IMR-90 (cell line): ENCODE results near the gene KCTD3. TPM values are rescaled to one million over a fixed set of nuclear protein-coding genes. Genes with fewer than 3 reads are reported as not detected.
A peak's percentile ranks its signal among the peaks of the same experiment; 100 is the strongest.

ENCODE experiments used
- ATAC-seq: fragments of 200-7000 bp; cut with Tn5 transposase; 2 replicates; pipeline ENCODE4 v1.9.1; 2020; ENCODE audit warnings: low read depth, mild to moderate bottlenecking, moderate library complexity
- BruUV-seq: library from RNA; stranded (reverse); fragments of 400-500 nt; replicated peaks from 2 replicates; lab custom pipeline; 2021; lab: Mats Ljungman, UMichigan
- CTCF ChIA-PET: fragments of 300-600 bp; formaldehyde crosslinking; extraction: SDS; loops from one replicate; lab custom pipeline; 2021; ENCODE audit warnings: antibody characterized with exemption; lab: Yijun Ruan, JAX
- POLR2A ChIA-PET: fragments of 300-600 bp; sonication (Branson Sonifier 250); formaldehyde crosslinking; loops from one replicate; lab custom pipeline; 2022; ENCODE audit warnings: antibody characterized with exemption; ENCODE audit not compliant: unreplicated experiment; lab: Charles Lee
- DNase-seq: peaks from one replicate; pipeline ENCODE4 v3.0.0; 2013
- H2AFZ ChIP-seq: replicated peaks from 2 replicates; pipeline ENCODE3; 2013; ENCODE audit warnings: low read length, mild to moderate bottlenecking; ENCODE audit not compliant: poor library complexity
- H2AK5ac ChIP-seq: 2 replicates; pipeline ENCODE4 v1.6.1; 2013; ENCODE audit warnings: low read depth, low read length, inconsistent platforms
- H2AK9ac ChIP-seq: replicated peaks from 2 replicates; pipeline ENCODE3; 2013; ENCODE audit warnings: mild to moderate bottlenecking, low read depth, low read length, moderate library complexity; ENCODE audit not compliant: poor library complexity
- H2BK120ac ChIP-seq: 2 replicates; pipeline ENCODE4 v1.6.1; 2013; ENCODE audit warnings: low read depth, low read length, inconsistent platforms
- H2BK15ac ChIP-seq: 3 replicates; pipeline ENCODE4 v1.6.1; 2013; ENCODE audit warnings: low read depth, low read length, inconsistent platforms
- H2BK20ac ChIP-seq: 2 replicates; pipeline ENCODE4 v1.6.1; 2013; ENCODE audit warnings: low read depth, mild to moderate bottlenecking, inconsistent platforms, low read length, moderate library complexity
- H2BK5ac ChIP-seq: 2 replicates; pipeline ENCODE4 v1.6.1; 2013; ENCODE audit warnings: mild to moderate bottlenecking, low read depth, low read length, inconsistent platforms; ENCODE audit not compliant: poor library complexity, severe bottlenecking
- H3K14ac ChIP-seq: replicated peaks from 2 replicates; pipeline ENCODE4 v1.6.1; 2013; ENCODE audit warnings: low read depth, low read length, inconsistent platforms
- H3K18ac ChIP-seq: 2 replicates; pipeline ENCODE4 v1.6.1; 2013; ENCODE audit warnings: low read depth, low read length, control low read depth
- H3K23ac ChIP-seq: 2 replicates; pipeline ENCODE4 v1.6.1; 2013; ENCODE audit warnings: low read depth, low read length, inconsistent platforms
- H3K27ac ChIP-seq: 2 replicates; pipeline ENCODE4 v1.5.1; 2013; ENCODE audit warnings: mild to moderate bottlenecking, control low read depth, low read length; ENCODE audit not compliant: insufficient read depth
- H3K27me3 ChIP-seq: 2 replicates; pipeline ENCODE4 v1.6.1; 2013; ENCODE audit warnings: low read length; ENCODE audit not compliant: control insufficient read depth, insufficient read depth
- H3K36me3 ChIP-seq: 2 replicates; pipeline ENCODE4 v1.6.1; 2013; ENCODE audit warnings: low read length, mixed read lengths; ENCODE audit not compliant: control insufficient read depth, insufficient read depth
- H3K4ac ChIP-seq: 2 replicates; pipeline ENCODE4 v1.6.1; 2013; ENCODE audit warnings: low read depth, low read length, inconsistent platforms
- H3K4me1 ChIP-seq: 2 replicates; pipeline ENCODE4 v1.6.1; 2013; ENCODE audit warnings: low read length, mixed read lengths; ENCODE audit not compliant: control insufficient read depth, insufficient read depth
- H3K4me2 ChIP-seq: 2 replicates; pipeline ENCODE4 v1.6.1; 2013; ENCODE audit warnings: low read depth, mild to moderate bottlenecking, control low read depth, low read length, moderate library complexity
- H3K4me3 ChIP-seq: 2 replicates; pipeline ENCODE4 v1.5.1; 2013; ENCODE audit warnings: low read depth, mild to moderate bottlenecking, control low read depth, low read length, moderate library complexity; ENCODE audit not compliant: insufficient read depth
- H3K56ac ChIP-seq: 2 replicates; pipeline ENCODE4 v1.6.1; 2013; ENCODE audit warnings: low read length, inconsistent platforms; ENCODE audit not compliant: insufficient read depth; ENCODE audit errors: extremely low read depth
- H3K79me1 ChIP-seq, 2 experiments: 2 replicates each; pipeline ENCODE4 v1.6.1; 2013; ENCODE audit warnings: low read length in 2 of 2, inconsistent platforms in 1 of 2, low read depth in 1 of 2
- H3K9ac ChIP-seq: 2 replicates; pipeline ENCODE4 v1.6.1; 2013; ENCODE audit warnings: low read depth, low read length, control low read depth
- H3K9me1 ChIP-seq: 2 replicates; pipeline ENCODE4 v1.6.1; 2013; ENCODE audit warnings: low read length, inconsistent platforms; ENCODE audit not compliant: insufficient read depth
- H3K9me3 ChIP-seq: 2 replicates; pipeline ENCODE4 v1.6.1; 2013; ENCODE audit warnings: low read length; ENCODE audit not compliant: control insufficient read depth, insufficient read depth
- H4K20me1 ChIP-seq: 2 replicates; pipeline ENCODE4 v1.6.1; 2013; ENCODE audit warnings: low read length, inconsistent platforms; ENCODE audit not compliant: insufficient read depth
- H4K5ac ChIP-seq: 2 replicates; pipeline ENCODE4 v1.6.1; 2013; ENCODE audit warnings: mild to moderate bottlenecking, low read depth, low read length, control low read depth
- H4K8ac ChIP-seq, 2 experiments: 2 replicates each; pipeline ENCODE4 v1.6.1; 2013; ENCODE audit warnings: low read depth in 2 of 2, low read length in 2 of 2, control low read depth in 1 of 2, inconsistent platforms in 1 of 2
- H4K91ac ChIP-seq: 2 replicates; pipeline ENCODE4 v1.6.1; 2013; ENCODE audit warnings: low read depth, low read length, inconsistent platforms; ENCODE audit not compliant: insufficient read depth
- BHLHE40 ChIP-seq: fragments of 150-350 bp; IDR thresholded peaks from 2 replicates; pipeline ENCODE4 v1.6.1; 2016; ENCODE audit warnings: mild to moderate bottlenecking, low read depth, low read length
- CEBPB ChIP-seq: IDR thresholded peaks from 2 replicates; pipeline ENCODE4 v1.6.1; 2012; ENCODE audit warnings: low read depth, low read length, improper control_type of control experiment
- CHD1 ChIP-seq: IDR thresholded peaks from 2 replicates; pipeline ENCODE4 v1.6.1; 2012; ENCODE audit warnings: low read depth, low read length, improper control_type of control experiment
- CTCF ChIP-seq: conservative IDR thresholded peaks from 2 replicates; pipeline ENCODE4 v1.5.1; 2012; ENCODE audit warnings: mild to moderate bottlenecking, low read depth, low read length, improper control_type of control experiment
- ELK1 ChIP-seq: fragments of 150-350 bp; IDR thresholded peaks from 2 replicates; pipeline ENCODE4 v1.6.1; 2016; ENCODE audit warnings: low read depth, mild to moderate bottlenecking, low read length, moderate library complexity, borderline replicate concordance
- FOS ChIP-seq: fragments of 150-350 bp; IDR thresholded peaks from 2 replicates; pipeline ENCODE4 v1.6.1; 2016; ENCODE audit warnings: low read depth, low read length
- MAFK ChIP-seq: IDR thresholded peaks from 2 replicates; pipeline ENCODE4 v1.6.1; 2012; ENCODE audit warnings: low read depth, low read length, improper control_type of control experiment
- MAZ ChIP-seq: IDR thresholded peaks from 2 replicates; pipeline ENCODE4 v1.6.1; 2012; ENCODE audit warnings: low read depth, mild to moderate bottlenecking, low read length, improper control_type of control experiment, moderate library complexity, borderline replicate concordance
- MXI1 ChIP-seq: IDR thresholded peaks from 2 replicates; pipeline ENCODE4 v1.6.1; 2012; ENCODE audit warnings: low read depth, mild to moderate bottlenecking, low read length, moderate library complexity, borderline replicate concordance
- NFE2L2 ChIP-seq: fragments of 150-350 bp; IDR thresholded peaks from 2 replicates; pipeline ENCODE4 v1.6.1; 2016; ENCODE audit warnings: low read depth, mild to moderate bottlenecking, low read length
- POLR2A ChIP-seq: IDR thresholded peaks from 2 replicates; pipeline ENCODE4 v1.6.1; 2012; ENCODE audit warnings: mild to moderate bottlenecking, low read depth, low read length
- RAD21 ChIP-seq: IDR thresholded peaks from 2 replicates; pipeline ENCODE4 v1.6.1; 2012; ENCODE audit warnings: low read length, improper control_type of control experiment
- RCOR1 ChIP-seq: IDR thresholded peaks from 2 replicates; pipeline ENCODE4 v1.6.1; 2012; ENCODE audit warnings: mild to moderate bottlenecking, low read length, improper control_type of control experiment; ENCODE audit not compliant: insufficient replicate concordance
- RFX5 ChIP-seq: IDR thresholded peaks from 2 replicates; pipeline ENCODE4 v1.8.0; 2012; ENCODE audit warnings: low read depth, mild to moderate bottlenecking, low read length, moderate library complexity
- SMC3 ChIP-seq: fragments of 150-350 bp; IDR thresholded peaks from 2 replicates; pipeline ENCODE4 v1.6.1; 2016; ENCODE audit warnings: low read depth, mild to moderate bottlenecking, antibody characterized with exemption, low read length, moderate library complexity
- USF2 ChIP-seq: fragments of 150-350 bp; IDR thresholded peaks from 2 replicates; pipeline ENCODE4 v1.6.1; 2017; ENCODE audit warnings: mild to moderate bottlenecking, antibody characterized with exemption, low read length, low read depth
- WGBS, 2 experiments: methylation state at CpG; one replicate each; pipeline versions ENCODE4 v1.1.5 to v1.1.7; 2013; ENCODE audit warnings: missing lambda C conversion rate in 2 of 2; ENCODE audit not compliant: insufficient read length in 1 of 2; ENCODE audit errors: extremely low coverage in 2 of 2; 5-methylcytosine and 5-hydroxymethylcytosine counted together
- dilution Hi-C: fragments of 300-500 bp; cut with HindIII; formaldehyde crosslinking; loops from one replicate; pipeline ENCODE4 v1.14.3; 2018; ENCODE audit warnings: low sequenced_read_pairs; ENCODE audit not compliant: unreplicated experiment
- in situ Hi-C: fragments of 300-500 bp; cut with MboI; formaldehyde crosslinking; loops from 3 replicates; pipeline ENCODE4 v1.14.3; 2019; ENCODE audit warnings: low sequenced_read_pairs, inconsistent platforms, mixed read lengths
- intact Hi-C: fragments of 100-400 bp; cut with micrococcal nuclease; formaldehyde crosslinking; loops from 2 replicates; pipeline ENCODE4 v1.10.0; 2022
- polyA plus RNA-seq, 3 experiments: library from polyadenylated mRNA; depleted of rRNA; stranded (reverse); fragments of >200 nt; gene quantifications; 2 replicates each; pipeline ENCODE4 v1.2.3, GENCODE V29; 2012; ENCODE audit warnings: low replicate concordance in 1 of 3
- total RNA-seq: library from RNA; depleted of rRNA; stranded (reverse); fragments of >200 nt; gene quantifications from 2 replicates; pipeline ENCODE4 v1.2.3, GENCODE V29; 2012

The KCTD3 gene
- total and polyA plus RNA-seq, 2 of the 4 experiments (the other 2 are of a cell fraction) = 43.6 to 49.5 TPM

GRCh38 chr1:215635827-215636226 is 68.7 kb downstream of the KCTD3 start:
- Histone ChIP-seq H4K91ac (no peak overlapping the region), H2AFZ (no peak overlapping the region), H3K9ac (no peak overlapping the region), H4K8ac (peak overlapping the region; percentile 12 to 53; a peak in 1 of 4 replicates), H4K20me1 (no peaks in the 10 kb centered on the region), H3K18ac (peak overlapping the region; percentile 52), H4K5ac (no peak overlapping the region), H3K27ac (peak overlapping the region; percentile 1; the same call in 1 of the 2 replicates), H3K14ac (peak overlapping the region; percentile 7), H3K9me3 (no peaks in the 10 kb centered on the region), H2BK15ac (no peak overlapping the region), H3K4me3 (no peak overlapping the region), H3K4ac (peak overlapping the region; percentile 44), H3K36me3 (no peaks in the 10 kb centered on the region), H2AK9ac (no peak overlapping the region), H3K79me1 (no peaks in the 10 kb centered on the region), H2BK5ac (no peak overlapping the region), H3K27me3 (no peaks in the 10 kb centered on the region), H2BK120ac (peak overlapping the region; percentile 4), H3K9me1 (peaks cover 10% of the 10 kb centered on the region), H3K4me1 (peaks cover 10% of the 10 kb centered on the region), H3K23ac (no peak overlapping the region), H3K4me2 (no peak overlapping the region), H2AK5ac (no peak overlapping the region), H3K56ac (no peak overlapping the region), H2BK20ac (0 out of 2 replicates have a peak overlapping the region, but pooled peaks have one; percentile 56)
- no TSS peak for BruUV-seq
- no CpG with 5 or more reads among the region's 6 CpGs for WGBS, 2 experiments
- ChIA-PET CTCF (no interaction called here), POLR2A (interaction anchor here (0.6 kb wide), 1 partner anchor 105 kb away, joined by 4 read pairs; no protein-coding TSS in a partner anchor)
- TF ChIP-seq CEBPB (no peak), CTCF (no peak), FOS (no peak), MAZ (no peak), SMC3 (no peak), POLR2A (no peak), RAD21 (no peak), MAFK (no peak), RFX5 (no peak), BHLHE40 (no peak), NFE2L2 (no peak), MXI1 (no peak), RCOR1 (no peak), ELK1 (no peak), CHD1 (no peak), USF2 (no peak)
- intact Hi-C loops (no loop called here), dilution Hi-C loops (no loop called here), in situ Hi-C loops (no loop called here)
- ATAC-seq (no peak), DNase-seq (no peak)
